WTC11 (cell line): ENCODE results near the gene B3GLCT. TPM values are rescaled to one million over a fixed set of nuclear protein-coding genes. Genes with fewer than 3 reads are reported as not detected.

ENCODE experiments used
- ATAC-seq: fragments of 200-7000 bp; cut with Tn5 transposase; 2 replicates; pipeline ENCODE4 v1.10.0; 2021; ENCODE audit warnings: mild to moderate bottlenecking, moderate library complexity
- CTCF ChIA-PET: fragments of 300-600 bp; sonication (Branson Sonifier 250); formaldehyde crosslinking; loops from one replicate; lab custom pipeline; 2021; ENCODE audit warnings: antibody characterized with exemption; lab: Charles Lee
- POLR2A ChIA-PET: fragments of 350-600 bp; sonication (Branson Sonifier 250); formaldehyde crosslinking; loops from one replicate; lab custom pipeline; 2021; ENCODE audit warnings: antibody characterized with exemption; lab: Charles Lee
- DNase-seq: peaks from one replicate; pipeline ENCODE4 v3.0.0; 2021; ENCODE audit warnings: low spot score
- H3K27ac Mint-ChIP-seq: 2 replicates; pipeline ENCODE4 v1.8.0; 2021; ENCODE audit warnings: mixed read lengths
- H3K27me3 Mint-ChIP-seq: 2 replicates; pipeline ENCODE4 v1.8.0; 2021; ENCODE audit warnings: low read depth, mild to moderate bottlenecking, moderate library complexity, mixed read lengths
- H3K36me3 Mint-ChIP-seq: 2 replicates; pipeline ENCODE4 v1.8.0; 2021; ENCODE audit warnings: mixed read lengths
- H3K4me1 Mint-ChIP-seq: 2 replicates; pipeline ENCODE4 v1.8.0; 2022; ENCODE audit warnings: mixed read lengths
- H3K4me3 Mint-ChIP-seq: 2 replicates; pipeline ENCODE4 v1.8.0; 2021; ENCODE audit warnings: mild to moderate bottlenecking, moderate library complexity, mixed read lengths
- H3K9me3 Mint-ChIP-seq: 2 replicates; pipeline ENCODE4 v1.8.0; 2021; ENCODE audit warnings: mixed read lengths
- CBFB ChIP-seq: sonication (generic); formaldehyde crosslinking; IDR thresholded peaks from 2 replicates; pipeline ENCODE4 v1.8.1; 2022; ENCODE audit warnings: mild to moderate bottlenecking, low read depth, missing genetic modification reagents
- FOXK1 ChIP-seq: sonication (generic); formaldehyde crosslinking; IDR thresholded peaks from 2 replicates; pipeline ENCODE4 v1.8.0; 2022; ENCODE audit warnings: mild to moderate bottlenecking, moderate library complexity, missing genetic modification reagents
- GRHL2 ChIP-seq: fragments of 250-450 bp; sonication (Bioruptor Pico); IDR thresholded peaks from 2 replicates; pipeline ENCODE4 v1.8.0; 2022; ENCODE audit warnings: mild to moderate bottlenecking, moderate library complexity; ENCODE audit not compliant: insufficient replicate concordance, severe bottlenecking
- HMGA2 ChIP-seq: fragments of 250-450 bp; sonication (Bioruptor Pico); IDR thresholded peaks from 2 replicates; pipeline ENCODE4 v1.4.0; 2021; ENCODE audit warnings: mild to moderate bottlenecking, moderate library complexity
- IRF1 ChIP-seq: sonication (generic); formaldehyde crosslinking; IDR thresholded peaks from 2 replicates; pipeline ENCODE4 v1.8.0; 2023; ENCODE audit warnings: missing genetic modification reagents
- IRF2 ChIP-seq: sonication (generic); formaldehyde crosslinking; IDR thresholded peaks from 2 replicates; pipeline ENCODE4 v1.8.0; 2022; ENCODE audit warnings: low read depth, missing genetic modification reagents, borderline replicate concordance
- JUN ChIP-seq: sonication (generic); formaldehyde crosslinking; IDR thresholded peaks from 2 replicates; pipeline ENCODE4 v1.8.0; 2023; ENCODE audit warnings: mild to moderate bottlenecking, missing genetic modification reagents
- KAT7 ChIP-seq: sonication (generic); formaldehyde crosslinking; IDR thresholded peaks from 2 replicates; pipeline ENCODE4 v1.8.1; 2023; ENCODE audit warnings: missing genetic modification reagents, mild to moderate bottlenecking, borderline replicate concordance
- MYBL2 ChIP-seq: sonication (generic); formaldehyde crosslinking; IDR thresholded peaks from 2 replicates; pipeline ENCODE4 v1.8.1; 2023; ENCODE audit warnings: mild to moderate bottlenecking, moderate library complexity, missing genetic modification reagents
- NFYB ChIP-seq: sonication (generic); formaldehyde crosslinking; conservative IDR thresholded peaks from 2 replicates; pipeline ENCODE4 v1.8.0; 2022; ENCODE audit warnings: low read depth, missing genetic modification reagents
- NR2C2 ChIP-seq: sonication (generic); formaldehyde crosslinking; IDR thresholded peaks from 2 replicates; pipeline ENCODE4 v1.8.0; 2022; ENCODE audit warnings: mild to moderate bottlenecking, missing genetic modification reagents
- PREB ChIP-seq: sonication (generic); formaldehyde crosslinking; IDR thresholded peaks from 2 replicates; pipeline ENCODE4 v1.8.1; 2022; ENCODE audit warnings: mild to moderate bottlenecking, missing genetic modification reagents, moderate library complexity, borderline replicate concordance
- PRRX2 ChIP-seq: fragments of 250-450 bp; sonication (Bioruptor Pico); IDR thresholded peaks from 2 replicates; pipeline ENCODE4 v1.8.0; 2021; ENCODE audit warnings: mild to moderate bottlenecking
- TCF7 ChIP-seq: sonication (generic); formaldehyde crosslinking; IDR thresholded peaks from 2 replicates; pipeline ENCODE4 v1.8.0; 2022; ENCODE audit warnings: mild to moderate bottlenecking, low read depth, missing genetic modification reagents, moderate library complexity
- ZNF317 ChIP-seq: sonication (generic); formaldehyde crosslinking; IDR thresholded peaks from 2 replicates; pipeline ENCODE4 v1.8.1; 2023; ENCODE audit warnings: low read depth, mild to moderate bottlenecking, moderate library complexity, missing genetic modification reagents, borderline replicate concordance
- ZNF423 ChIP-seq: fragments of 250-450 bp; sonication (Bioruptor Pico); IDR thresholded peaks from 2 replicates; pipeline ENCODE4 v2.1.2; 2022; ENCODE audit warnings: mild to moderate bottlenecking, moderate library complexity
- ZSCAN18 ChIP-seq: fragments of 250-450 bp; sonication (Bioruptor Pico); IDR thresholded peaks from 2 replicates; pipeline ENCODE4 v2.1.2; 2022; ENCODE audit warnings: mild to moderate bottlenecking, moderate library complexity
- total RNA-seq: library from RNA; stranded (reverse); gene quantifications from 3 replicates; pipeline ENCODE4 v1.2.3, GENCODE V29; 2021
- TF ChIP-seq, protein P1 (sequence below): sonication (generic); formaldehyde crosslinking; conservative IDR thresholded peaks from 2 replicates; pipeline ENCODE4 v1.8.1; 2022; ENCODE audit warnings: mild to moderate bottlenecking, missing genetic modification reagents
- TF ChIP-seq, protein P2 (sequence below): sonication (generic); formaldehyde crosslinking; IDR thresholded peaks from 2 replicates; pipeline ENCODE4 v1.8.0; 2023; ENCODE audit warnings: mild to moderate bottlenecking, missing genetic modification reagents
- TF ChIP-seq, protein P3 (sequence below): sonication (generic); formaldehyde crosslinking; IDR thresholded peaks from 2 replicates; pipeline ENCODE4 v1.8.0; 2022; ENCODE audit warnings: missing genetic modification reagents

The B3GLCT gene
- total RNA-seq, 1 experiment from 2014 or later, result 2.4 TPM

DNA sequence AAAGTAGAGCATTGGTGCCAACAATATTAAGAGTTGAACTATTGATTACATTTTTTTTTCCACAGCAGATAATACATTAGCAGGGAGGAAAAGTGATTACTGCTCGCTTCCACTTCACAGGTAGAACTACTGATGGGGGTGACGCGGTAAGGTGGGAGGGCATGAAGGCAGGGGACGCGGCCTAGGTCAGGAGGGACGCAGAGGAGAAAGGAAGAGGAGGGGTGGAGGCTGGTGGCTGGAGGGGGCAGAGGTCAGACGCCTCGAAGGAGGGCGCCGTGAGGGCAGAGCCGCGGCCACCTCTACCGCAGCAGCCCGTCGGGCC, 287 bp upstream of the B3GLCT start:
- peaks cover 25% of the 10 kb centered on the region for H3K4me1 Mint-ChIP-seq
- no peak for ATAC-seq
- 0 out of 2 replicates have a peak overlapping the region, but pooled peaks have one; percentile 16 for H3K27ac Mint-ChIP-seq
- peak overlapping the region; percentile 64 for H3K4me3 Mint-ChIP-seq
- no peaks in the 10 kb centered on the region for H3K36me3 Mint-ChIP-seq
- H3K27me3 Mint-ChIP-seq, result peaks cover 12% of the 10 kb centered on the region
- TF ChIP-seq, protein P1, sequence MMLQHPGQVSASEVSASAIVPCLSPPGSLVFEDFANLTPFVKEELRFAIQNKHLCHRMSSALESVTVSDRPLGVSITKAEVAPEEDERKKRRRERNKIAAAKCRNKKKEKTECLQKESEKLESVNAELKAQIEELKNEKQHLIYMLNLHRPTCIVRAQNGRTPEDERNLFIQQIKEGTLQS (CRISPR knock-in tag), result no peak
- no peak for TF ChIP-seq FOXK1 (CRISPR knock-in tag)
- no peak for TF ChIP-seq KAT7 (CRISPR knock-in tag)
- ChIA-PET POLR2A (interaction anchor here (0.6 kb wide), 1 partner anchor 38 kb away, joined by 7 read pairs; no protein-coding TSS in a partner anchor), CTCF (interaction anchor here (0.6 to 2.2 kb wide), 8 partner anchors 9 to 225 kb away, joined by 3 to 15 read pairs (median 4); no protein-coding TSS in a partner anchor)
- DNase-seq, result no peak
- H3K9me3 Mint-ChIP-seq, result no peaks in the 10 kb centered on the region

- no peak for ATAC-seq
- no peaks in the 10 kb centered on the region for H3K36me3 Mint-ChIP-seq
- CTCF ChIA-PET, result interaction anchor here (0.6 to 2.2 kb wide), 5 partner anchors 8 to 1468 kb away, joined by 3 to 15 read pairs (median 4); no protein-coding TSS in a partner anchor
These were observed 829 bp downstream of the B3GLCT start for GRCh38 chr13:31200637-31200971.

GRCh38 chr13:31201341-31202031, 1.7 kb downstream of the B3GLCT start:
- ChIA-PET CTCF (interaction anchor here (0.8 to 1.1 kb wide), 3 partner anchors 13 to 223 kb away, joined by 4 to 5 read pairs (median 4); no protein-coding TSS in a partner anchor), POLR2A (no interaction called here)
- peaks cover 24% of the 10 kb centered on the region for H3K4me1 Mint-ChIP-seq
- peaks cover 12% of the 10 kb centered on the region for H3K27me3 Mint-ChIP-seq
- no peak overlapping the region for H3K27ac Mint-ChIP-seq
- no peaks in the 10 kb centered on the region for H3K9me3 Mint-ChIP-seq
- DNase-seq (no peak), ATAC-seq (no peak)
- H3K4me3 Mint-ChIP-seq, result peak overlapping the region; percentile 72
- H3K36me3 Mint-ChIP-seq, result no peaks in the 10 kb centered on the region
- TF ChIP-seq PRRX2 (CRISPR knock-in tag) (no peak), KAT7 (CRISPR knock-in tag) (no peak), TCF7 (CRISPR knock-in tag) (no peak), IRF2 (no peak), NFYB (no peak), CBFB (CRISPR knock-in tag) (no peak), PREB (CRISPR knock-in tag) (no peak), MYBL2 (CRISPR knock-in tag) (no peak), JUN (CRISPR knock-in tag) (no peak), GRHL2 (no peak), ZSCAN18 (CRISPR knock-in tag) (no peak), HMGA2 (no peak)
- TF ChIP-seq, protein P2, sequence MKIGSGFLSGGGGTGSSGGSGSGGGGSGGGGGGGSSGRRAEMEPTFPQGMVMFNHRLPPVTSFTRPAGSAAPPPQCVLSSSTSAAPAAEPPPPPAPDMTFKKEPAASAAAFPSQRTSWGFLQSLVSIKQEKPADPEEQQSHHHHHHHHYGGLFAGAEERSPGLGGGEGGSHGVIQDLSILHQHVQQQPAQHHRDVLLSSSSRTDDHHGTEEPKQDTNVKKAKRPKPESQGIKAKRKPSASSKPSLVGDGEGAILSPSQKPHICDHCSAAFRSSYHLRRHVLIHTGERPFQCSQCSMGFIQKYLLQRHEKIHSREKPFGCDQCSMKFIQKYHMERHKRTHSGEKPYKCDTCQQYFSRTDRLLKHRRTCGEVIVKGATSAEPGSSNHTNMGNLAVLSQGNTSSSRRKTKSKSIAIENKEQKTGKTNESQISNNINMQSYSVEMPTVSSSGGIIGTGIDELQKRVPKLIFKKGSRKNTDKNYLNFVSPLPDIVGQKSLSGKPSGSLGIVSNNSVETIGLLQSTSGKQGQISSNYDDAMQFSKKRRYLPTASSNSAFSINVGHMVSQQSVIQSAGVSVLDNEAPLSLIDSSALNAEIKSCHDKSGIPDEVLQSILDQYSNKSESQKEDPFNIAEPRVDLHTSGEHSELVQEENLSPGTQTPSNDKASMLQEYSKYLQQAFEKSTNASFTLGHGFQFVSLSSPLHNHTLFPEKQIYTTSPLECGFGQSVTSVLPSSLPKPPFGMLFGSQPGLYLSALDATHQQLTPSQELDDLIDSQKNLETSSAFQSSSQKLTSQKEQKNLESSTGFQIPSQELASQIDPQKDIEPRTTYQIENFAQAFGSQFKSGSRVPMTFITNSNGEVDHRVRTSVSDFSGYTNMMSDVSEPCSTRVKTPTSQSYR (CRISPR knock-in tag), result no peak
- TF ChIP-seq, protein P3, sequence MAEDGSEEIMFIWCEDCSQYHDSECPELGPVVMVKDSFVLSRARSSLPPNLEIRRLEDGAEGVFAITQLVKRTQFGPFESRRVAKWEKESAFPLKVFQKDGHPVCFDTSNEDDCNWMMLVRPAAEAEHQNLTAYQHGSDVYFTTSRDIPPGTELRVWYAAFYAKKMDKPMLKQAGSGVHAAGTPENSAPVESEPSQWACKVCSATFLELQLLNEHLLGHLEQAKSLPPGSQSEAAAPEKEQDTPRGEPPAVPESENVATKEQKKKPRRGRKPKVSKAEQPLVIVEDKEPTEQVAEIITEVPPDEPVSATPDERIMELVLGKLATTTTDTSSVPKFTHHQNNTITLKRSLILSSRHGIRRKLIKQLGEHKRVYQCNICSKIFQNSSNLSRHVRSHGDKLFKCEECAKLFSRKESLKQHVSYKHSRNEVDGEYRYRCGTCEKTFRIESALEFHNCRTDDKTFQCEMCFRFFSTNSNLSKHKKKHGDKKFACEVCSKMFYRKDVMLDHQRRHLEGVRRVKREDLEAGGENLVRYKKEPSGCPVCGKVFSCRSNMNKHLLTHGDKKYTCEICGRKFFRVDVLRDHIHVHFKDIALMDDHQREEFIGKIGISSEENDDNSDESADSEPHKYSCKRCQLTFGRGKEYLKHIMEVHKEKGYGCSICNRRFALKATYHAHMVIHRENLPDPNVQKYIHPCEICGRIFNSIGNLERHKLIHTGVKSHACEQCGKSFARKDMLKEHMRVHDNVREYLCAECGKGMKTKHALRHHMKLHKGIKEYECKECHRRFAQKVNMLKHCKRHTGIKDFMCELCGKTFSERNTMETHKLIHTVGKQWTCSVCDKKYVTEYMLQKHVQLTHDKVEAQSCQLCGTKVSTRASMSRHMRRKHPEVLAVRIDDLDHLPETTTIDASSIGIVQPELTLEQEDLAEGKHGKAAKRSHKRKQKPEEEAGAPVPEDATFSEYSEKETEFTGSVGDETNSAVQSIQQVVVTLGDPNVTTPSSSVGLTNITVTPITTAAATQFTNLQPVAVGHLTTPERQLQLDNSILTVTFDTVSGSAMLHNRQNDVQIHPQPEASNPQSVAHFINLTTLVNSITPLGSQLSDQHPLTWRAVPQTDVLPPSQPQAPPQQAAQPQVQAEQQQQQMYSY (CRISPR knock-in tag), result no peak

More at GRCh38 chr13:31200637-31200971, 829 bp downstream of the B3GLCT start:
- Mint-ChIP-seq H3K27ac (no peak overlapping the region), H3K9me3 (no peaks in the 10 kb centered on the region), H3K27me3 (peaks cover 12% of the 10 kb centered on the region), H3K4me3 (peak overlapping the region; percentile 72), H3K4me1 (peaks cover 25% of the 10 kb centered on the region)
- DNase-seq, result peak; percentile 42
- POLR2A ChIA-PET, result no interaction called here
- TF ChIP-seq NR2C2 (CRISPR knock-in tag) (no peak), IRF1 (CRISPR knock-in tag) (no peak), ZNF317 (CRISPR knock-in tag) (no peak), ZNF423 (peak; percentile 98)
